ENCODE results near the gene RNF225.

DNA sequence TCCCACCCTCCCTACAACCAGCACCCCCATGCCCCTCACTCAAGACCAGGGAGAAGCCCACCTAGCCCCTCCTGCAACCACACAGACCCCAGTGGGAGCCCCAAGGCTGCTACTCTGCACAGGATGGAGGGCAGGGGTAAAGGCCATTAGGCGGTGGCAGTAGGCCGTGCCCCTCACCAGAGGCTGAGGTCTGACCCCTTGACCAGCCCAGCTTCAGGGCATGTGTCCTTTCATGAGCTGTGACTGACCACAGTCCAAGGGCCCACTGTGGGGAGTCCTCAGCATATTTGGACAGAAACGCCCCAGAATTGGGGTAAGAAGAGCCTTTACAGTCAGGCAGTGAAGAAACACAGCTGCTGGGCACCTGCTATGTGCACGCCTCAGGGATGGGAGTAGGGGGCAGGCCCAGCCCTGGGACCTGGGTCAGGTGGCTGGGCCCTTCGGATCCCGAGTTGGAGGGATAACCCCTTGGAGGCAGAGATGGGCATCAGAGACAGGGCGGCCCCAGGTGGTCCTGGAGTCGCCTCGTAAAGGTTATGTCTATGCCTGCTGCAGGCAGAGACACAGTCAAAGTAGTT, 10.1 kb upstream of the RNF225 start:
- TF ChIP-seq PATZ1 (CRISPR knock-in tag; IDR thresholded peaks at IDR 0.05; ENCODE audit: borderline replicate concordance) (no peak), RARB (CRISPR knock-in tag; IDR thresholded peaks at IDR 0.05) (no peak)
